Endothelial cell of umbilical vein (primary cell): ENCODE results near the gene ASMTL. TPM values are rescaled to one million over a fixed set of nuclear protein-coding genes. Genes with fewer than 3 reads are reported as not detected.
A peak's percentile ranks its signal among the peaks of the same experiment; 100 is the strongest.

ENCODE experiments used
- BruUV-seq: library from RNA; stranded (reverse); fragments of 400-500 nt; replicated peaks from 2 replicates; lab custom pipeline; 2021; lab: Mats Ljungman, UMichigan
- CTCF ChIA-PET: fragments of 300-600, 350-600 bp; sonication (Branson Sonifier 250); formaldehyde crosslinking; loops from one replicate; lab custom pipeline; 2021; ENCODE audit warnings: antibody characterized with exemption, inconsistent platforms; lab: Charles Lee
- POLR2A ChIA-PET: fragments of 300-600, 350-600 bp; sonication (Branson Sonifier 250); formaldehyde crosslinking; loops from one replicate; lab custom pipeline; 2021; ENCODE audit warnings: antibody characterized with exemption, inconsistent platforms; lab: Charles Lee
- DNase-seq: peaks from one replicate; pipeline ENCODE4 v3.0.0-alpha.2; 2011; ENCODE audit warnings: low read depth, low spot score
- FAIRE-seq: peaks from 2 replicates; lab custom pipeline; 2011; peaks lifted over from hg19 to GRCh38; lab: Jason Lieb, UNC
- H2AFZ ChIP-seq: 2 replicates; pipeline ENCODE4 v1.6.0; 2012; ENCODE audit warnings: low read depth, low read length, control low read depth, inconsistent platforms
- H3K27ac ChIP-seq: 2 replicates; pipeline ENCODE4 v1.5.1; 2011; ENCODE audit warnings: low read depth, mild to moderate bottlenecking, control low read depth, low read length, moderate library complexity; ENCODE audit not compliant: insufficient read depth
- H3K27me3 ChIP-seq, 2 experiments: 2 replicates each; pipeline versions ENCODE4 v1.6.0 to v1.6.1; 2011; ENCODE audit warnings: low read length in 2 of 2, mixed read lengths in 1 of 2; ENCODE audit not compliant: control insufficient read depth in 2 of 2, insufficient read depth in 2 of 2
- H3K36me3 ChIP-seq, 2 experiments: 2 replicates in 1 of 2; 3 replicates in 1 of 2; pipeline ENCODE4 v1.5.1; 2011; ENCODE audit warnings: low read length in 2 of 2, mild to moderate bottlenecking in 1 of 2, moderate library complexity in 1 of 2; ENCODE audit not compliant: control insufficient read depth in 2 of 2, insufficient read depth in 2 of 2; ENCODE audit errors: extremely low read depth in 1 of 2
- H3K4me1 ChIP-seq: 3 replicates; pipeline ENCODE4 v1.5.1; 2011; ENCODE audit warnings: mild to moderate bottlenecking, low read length; ENCODE audit not compliant: control insufficient read depth, insufficient read depth; ENCODE audit errors: extremely low read depth
- H3K4me2 ChIP-seq: 2 replicates; pipeline ENCODE4 v1.6.1; 2011; ENCODE audit warnings: low read length, control low read depth, mixed read lengths; ENCODE audit not compliant: insufficient read depth
- H3K4me3 ChIP-seq, 3 experiments: fragments of 200-600 bp in 1 of 3; sonication (generic), shearing (Covaris generic) in 1 of 3; replicated peaks in 1 of 3; 2 replicates each; pipeline ENCODE4 v1.5.1; 2011 to 2016; ENCODE audit warnings: control low read depth in 3 of 3, low read length in 3 of 3, mild to moderate bottlenecking in 2 of 3, inconsistent platforms in 1 of 3, low read depth in 1 of 3, moderate library complexity in 1 of 3; ENCODE audit not compliant: insufficient read depth in 1 of 3
- H3K79me2 ChIP-seq: 2 replicates; pipeline ENCODE4 v1.6.0; 2012; ENCODE audit warnings: low read length, inconsistent platforms; ENCODE audit not compliant: control insufficient read depth, insufficient read depth
- H3K9ac ChIP-seq: replicated peaks from 2 replicates; pipeline ENCODE3; 2011; ENCODE audit warnings: low read length, control low read depth; ENCODE audit not compliant: insufficient read depth; ENCODE audit errors: extremely low read depth
- H3K9me1 ChIP-seq: replicated peaks from 3 replicates; pipeline ENCODE4 v1.6.0; 2011; ENCODE audit warnings: mild to moderate bottlenecking, low read length; ENCODE audit not compliant: control insufficient read depth, insufficient read depth; ENCODE audit errors: extremely low read depth
- H3K9me3 ChIP-seq: replicated peaks from 2 replicates; pipeline ENCODE4 v1.5.1; 2012; ENCODE audit warnings: low read length, inconsistent platforms; ENCODE audit not compliant: control insufficient read depth, insufficient read depth
- H4K20me1 ChIP-seq: replicated peaks from 2 replicates; pipeline ENCODE3; 2011; ENCODE audit warnings: mild to moderate bottlenecking, low read length; ENCODE audit not compliant: control insufficient read depth, insufficient read depth; ENCODE audit errors: extremely low read depth
- EZH2 ChIP-seq: IDR thresholded peaks from 2 replicates; pipeline ENCODE4 v1.6.1; 2012; ENCODE audit warnings: borderline replicate concordance, low read depth, mild to moderate bottlenecking, moderate library complexity, low read length, inconsistent platforms; ENCODE audit not compliant: severe bottlenecking
- FOS ChIP-seq: IDR thresholded peaks from 2 replicates; pipeline ENCODE4 v1.6.1; 2011; ENCODE audit warnings: mild to moderate bottlenecking, low read length, moderate library complexity, borderline replicate concordance; ENCODE audit not compliant: insufficient read depth
- GATA2 ChIP-seq: IDR thresholded peaks from 2 replicates; pipeline ENCODE4 v1.7.0; 2011; ENCODE audit warnings: low read depth, mild to moderate bottlenecking, moderate library complexity, mixed read lengths, low read length; ENCODE audit not compliant: insufficient read length, insufficient read depth
- JUN ChIP-seq: IDR thresholded peaks from 2 replicates; pipeline ENCODE4 v1.6.1; 2011; ENCODE audit warnings: borderline replicate concordance, low read depth; ENCODE audit not compliant: insufficient read length, insufficient read depth
- MYC ChIP-seq: IDR thresholded peaks from one replicate; pipeline ENCODE4 v1.6.1; 2011; ENCODE audit warnings: mild to moderate bottlenecking, low read depth, low read length
- POLR2A ChIP-seq: IDR thresholded peaks from 2 replicates; pipeline ENCODE4 v1.6.1; 2012; ENCODE audit warnings: low read depth, mild to moderate bottlenecking, control low read depth, low read length
- POLR2AphosphoS5 ChIP-seq: IDR thresholded peaks from 2 replicates; pipeline ENCODE4 v1.6.1; 2012; ENCODE audit warnings: low read depth, mild to moderate bottlenecking, control low read depth, low read length, moderate library complexity; ENCODE audit not compliant: insufficient read depth
- dilution Hi-C: fragments of 300-500 bp; cut with MboI; formaldehyde crosslinking; loops from one replicate; pipeline ENCODE4 v1.15.0; 2019; ENCODE audit warnings: low sequenced_read_pairs; ENCODE audit not compliant: extremely low pct_ligation_motif_present
- intact Hi-C: fragments of 100-400 bp; cut with micrococcal nuclease; formaldehyde crosslinking; loops from one replicate; pipeline ENCODE4 v1.10.0; 2022
- polyA plus RNA-seq, 4 experiments: library from polyadenylated mRNA; depleted of rRNA in 3 of 4; stranded (reverse) in 3 of 4; unstranded in 1 of 4; fragments of >200 nt; gene quantifications; 2 replicates each; pipeline versions ENCODE4 v1.2.1 to v1.2.3, GENCODE V29; 2011 to 2012; ENCODE audit warnings: missing spikeins in 1 of 4
- total RNA-seq: library from RNA; stranded (reverse); gene quantifications from 2 replicates; pipeline ENCODE4 v1.2.3, GENCODE V29; 2021

Gene ASMTL
- total and polyA plus RNA-seq, 2 donors (not counting 3 experiments of a cell fraction or from before 2014, with no cell fraction given) = 27.1 to 29.9 TPM

DNA sequence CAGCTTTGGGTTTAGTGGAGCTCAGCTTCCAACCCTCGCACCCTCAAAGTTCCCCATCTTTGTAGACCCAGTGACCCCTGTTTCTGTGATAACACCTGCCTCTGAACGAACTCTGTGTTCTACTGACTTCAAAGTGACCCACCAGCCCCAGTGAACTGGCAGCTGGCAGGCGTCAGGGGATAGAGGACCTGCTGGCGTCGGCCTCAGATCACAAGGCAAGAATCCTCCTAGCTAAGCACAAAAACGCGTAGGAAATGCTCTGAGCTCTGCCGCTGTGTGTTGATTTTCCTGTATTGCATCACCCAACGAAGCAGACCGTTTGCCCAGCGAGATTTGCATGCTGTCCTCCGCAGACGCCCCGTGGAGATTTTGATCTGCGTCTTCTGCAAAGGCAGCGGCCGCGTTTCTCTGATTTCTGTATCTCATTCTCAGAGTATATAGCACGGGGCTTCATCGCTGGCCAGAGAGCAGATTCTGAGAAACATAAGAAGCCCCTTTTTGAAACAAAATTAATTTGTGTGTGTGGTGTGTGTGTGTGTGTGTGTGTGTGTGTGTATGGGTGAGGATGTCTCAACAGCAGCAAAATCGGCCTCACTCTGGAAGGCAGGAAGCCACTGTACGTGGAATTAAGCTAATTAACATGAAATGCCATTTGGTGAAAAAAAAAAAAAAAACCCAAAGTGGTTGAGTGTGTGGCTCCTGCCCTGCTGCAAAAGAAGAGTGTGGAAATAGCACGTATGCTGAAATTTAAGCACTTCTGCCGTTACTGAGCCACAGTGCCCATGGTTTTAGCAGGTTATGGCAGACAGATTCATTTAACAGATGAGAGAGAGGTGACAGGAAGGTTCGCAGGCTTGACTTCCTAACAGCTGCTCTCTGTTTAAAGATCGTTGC, 29.2 kb upstream of the ASMTL start:
- FAIRE-seq = peak; percentile 35
- intact Hi-C loops (no loop called here), dilution Hi-C loops (no loop called here)
- no TSS peak for BruUV-seq
- Histone ChIP-seq H2AFZ (peak overlapping the region; percentile 9), H3K27ac (no peak overlapping the region), H3K9me3 (no peaks in the 10 kb centered on the region), H3K9ac (no peak overlapping the region), H3K4me3 (no peak overlapping the region), H3K9me1 (no peaks in the 10 kb centered on the region), H3K27me3 (no peaks in the 10 kb centered on the region), H4K20me1 (no peaks in the 10 kb centered on the region), H3K4me1 (peaks cover 6% of the 10 kb centered on the region), H3K4me2 (no peak overlapping the region), H3K79me2 (no peaks in the 10 kb centered on the region), H3K36me3 (no peaks in the 10 kb centered on the region)
- ChIA-PET POLR2A (no interaction called here), CTCF (no interaction called here)
- TF ChIP-seq POLR2AphosphoS5 (no peak), POLR2A (no peak), JUN (peak; percentile 16), MYC (no peak), EZH2 (no peak), GATA2 (no peak)
- DNase-seq = peak; percentile 67

DNA sequence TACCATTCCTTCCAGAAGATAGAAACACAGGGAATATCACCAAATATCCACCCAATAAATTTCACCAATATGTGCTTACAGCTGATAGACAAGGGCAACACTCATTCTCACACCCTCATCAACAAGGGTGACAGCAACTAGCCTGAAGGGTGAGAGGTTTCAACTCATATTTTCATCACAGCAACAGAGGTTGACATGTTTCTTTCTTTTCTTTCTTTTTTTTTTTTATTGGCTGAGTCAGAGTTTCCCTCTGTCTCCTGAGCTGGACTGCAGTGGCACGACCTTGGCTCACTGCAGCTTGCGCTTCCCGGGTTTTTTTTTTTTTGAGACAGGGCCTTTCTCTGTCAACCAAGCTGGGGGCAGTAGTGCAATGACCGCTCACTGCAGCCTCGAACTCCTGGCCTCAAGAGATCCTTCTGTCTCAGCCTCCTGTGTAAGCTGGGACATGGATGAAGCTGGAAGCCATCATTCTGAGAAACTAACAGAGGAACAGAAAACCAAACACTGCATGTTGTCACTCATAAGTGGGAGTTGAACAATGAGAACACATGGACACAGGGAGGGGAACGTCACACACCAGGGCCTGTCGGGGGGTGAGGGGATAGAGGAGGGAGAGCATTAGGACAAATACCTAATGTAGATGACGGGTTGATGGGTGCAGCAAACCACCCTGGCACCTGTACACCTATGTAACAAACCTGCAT, 27.5 kb upstream of the ASMTL start:
- H3K9ac ChIP-seq = no peak overlapping the region
- FAIRE-seq (no peak), DNase-seq (peak; percentile 42)
- H3K4me1 ChIP-seq = peaks cover 6% of the 10 kb centered on the region
- dilution Hi-C loops (no loop called here), intact Hi-C loops (no loop called here)
- H3K79me2 ChIP-seq = no peaks in the 10 kb centered on the region
- no peak overlapping the region for H2AFZ ChIP-seq
- ChIA-PET POLR2A (no interaction called here), CTCF (no interaction called here)
- no peaks in the 10 kb centered on the region for H3K9me3 ChIP-seq
- H4K20me1 ChIP-seq = no peaks in the 10 kb centered on the region
- no peak overlapping the region for H3K27ac ChIP-seq
- no peaks in the 10 kb centered on the region for H3K9me1 ChIP-seq
- H3K27me3 ChIP-seq = no peaks in the 10 kb centered on the region
- BruUV-seq = no TSS peak
- H3K36me3 ChIP-seq = no peaks in the 10 kb centered on the region
- H3K4me2 ChIP-seq = no peak overlapping the region
- TF ChIP-seq FOS (peak; percentile 28), JUN (no peak)
- H3K4me3 ChIP-seq = no peak overlapping the region
